IPS-11a (cell line): Measurements from ENCODE around the gene CCSER2.
"Not testable (repeated sequence)": the region's sequence is repeated elsewhere in the genome, so short reads cannot be mapped to it uniquely, and the experiment has no call there.

Experiments
- H3K4me3 ChIP-seq: one replicate; pipeline ENCODE4 v1.5.1; 2013; ENCODE audit warnings: low read depth, low read length, control low read depth

The CCSER2 gene

GRCh38 chr10:84347575-84348002 lies 19.2 kb downstream of the CCSER2 start:
- not testable (repeated sequence) for H3K4me3 ChIP-seq

- H3K4me3 ChIP-seq = no peak overlapping the region
These were observed 20.1 kb downstream of the CCSER2 start for GRCh38 chr10:84348447-84348846.

- H3K4me3 ChIP-seq = no peak overlapping the region
These were observed 20.5 kb downstream of the CCSER2 start for GRCh38 chr10:84348860-84349259.

- no peak overlapping the region for H3K4me3 ChIP-seq
These were observed 24.0 kb downstream of the CCSER2 start for GRCh38 chr10:84352251-84352842.

- no peak overlapping the region for H3K4me3 ChIP-seq
These were observed 24.8 kb downstream of the CCSER2 start for GRCh38 chr10:84353052-84353803.

GRCh38 chr10:84354623-84355022 lies 26.2 kb downstream of the CCSER2 start:
- H3K4me3 ChIP-seq = no peak overlapping the region

- no peak overlapping the region for H3K4me3 ChIP-seq
These were observed 26.7 kb downstream of the CCSER2 start for GRCh38 chr10:84355106-84355505.

GRCh38 chr10:84356928-84357327 lies 28.5 kb downstream of the CCSER2 start:
- no peak overlapping the region for H3K4me3 ChIP-seq

- no peak overlapping the region for H3K4me3 ChIP-seq
These were observed 30.4 kb downstream of the CCSER2 start for GRCh38 chr10:84358743-84359142.

GRCh38 chr10:84360637-84361365 lies 32.4 kb downstream of the CCSER2 start:
- H3K4me3 ChIP-seq = no peak overlapping the region

GRCh38 chr10:84365335-84365881 lies 37.0 kb downstream of the CCSER2 start:
- H3K4me3 ChIP-seq = no peak overlapping the region

- H3K4me3 ChIP-seq = no peak overlapping the region
These were observed 37.7 kb downstream of the CCSER2 start for GRCh38 chr10:84366041-84366440.

GRCh38 chr10:84367256-84367655 lies 38.9 kb downstream of the CCSER2 start:
- H3K4me3 ChIP-seq = no peak overlapping the region

- H3K4me3 ChIP-seq = no peak overlapping the region
These were observed 40.4 kb downstream of the CCSER2 start for GRCh38 chr10:84368828-84369227.

GRCh38 chr10:84370283-84370682 lies 41.9 kb downstream of the CCSER2 start:
- H3K4me3 ChIP-seq = no peak overlapping the region

- H3K4me3 ChIP-seq = no peak overlapping the region
These were observed 43.6 kb downstream of the CCSER2 start for GRCh38 chr10:84371944-84372343.

- no peak overlapping the region for H3K4me3 ChIP-seq
These were observed 44.6 kb downstream of the CCSER2 start for GRCh38 chr10:84373000-84373399.

GRCh38 chr10:84374455-84374854 lies 46.1 kb downstream of the CCSER2 start:
- no peak overlapping the region for H3K4me3 ChIP-seq

- no peak overlapping the region for H3K4me3 ChIP-seq
These were observed 46.6 kb downstream of the CCSER2 start for GRCh38 chr10:84375011-84375410.

- H3K4me3 ChIP-seq = no peak overlapping the region
These were observed 47.5 kb downstream of the CCSER2 start for GRCh38 chr10:84375881-84376280.

- no peak overlapping the region for H3K4me3 ChIP-seq
These were observed 59.8 kb downstream of the CCSER2 start for GRCh38 chr10:84388148-84388547.

GRCh38 chr10:84390364-84390763 lies 62.0 kb downstream of the CCSER2 start:
- no peak overlapping the region for H3K4me3 ChIP-seq
